Measurements from ENCODE around the gene GREM1. TPM values are rescaled to one million over a fixed set of nuclear protein-coding genes. Genes with fewer than 3 reads are reported as not detected.

GREM1 gene
- total and polyA plus RNA-seq, 2 experiments from 2014 or later: 0.09 TPM; not detected in 1

DNA sequence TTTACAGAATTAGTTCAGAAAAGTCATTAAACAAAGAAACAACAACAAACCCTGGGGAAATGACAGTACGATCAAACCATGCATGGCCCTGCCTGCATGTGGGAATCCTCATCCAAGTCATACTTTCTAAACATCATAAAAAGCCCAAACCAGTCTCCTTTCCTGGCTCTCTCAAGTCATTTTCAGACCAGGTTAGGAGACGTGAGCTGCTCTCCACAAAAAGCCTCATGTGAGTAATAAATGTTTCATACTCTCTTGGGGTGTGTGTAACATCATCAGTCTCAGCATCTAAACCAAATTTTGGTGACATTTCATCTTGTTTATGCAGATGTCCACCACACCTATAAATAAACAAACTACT lies 18.9 kb downstream of the GREM1 start:
- H3K4me1 ChIP-seq (ENCODE audit: low read depth): no peaks in the 10 kb centered on the region

DNA sequence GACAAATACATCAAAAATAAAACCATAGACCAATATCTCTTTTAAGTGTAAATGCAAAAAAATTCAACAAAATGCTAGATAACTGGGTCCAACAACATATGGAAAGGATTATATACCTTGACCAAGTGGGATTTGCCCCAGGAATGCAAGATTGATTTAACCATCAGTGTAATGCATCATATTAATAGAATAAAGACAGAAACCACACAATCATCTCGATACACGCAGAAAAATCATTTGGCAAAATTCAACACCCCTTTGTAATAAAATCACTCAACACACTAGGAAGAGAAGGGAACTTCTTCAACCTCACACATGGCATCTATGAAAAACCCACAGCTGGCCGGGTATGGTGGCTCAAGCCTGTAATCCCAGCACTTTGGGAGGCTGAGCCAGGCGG lies 19.5 kb downstream of the GREM1 start:
- H3K4me3 ChIP-seq: no peak overlapping the region
- no peaks in the 10 kb centered on the region for H3K4me1 ChIP-seq (ENCODE audit: low read depth)
- H3K27ac ChIP-seq: no peak overlapping the region
- no peaks in the 10 kb centered on the region for H3K36me3 ChIP-seq
- no peaks in the 10 kb centered on the region for H3K9me3 ChIP-seq (ENCODE audit: low read depth)
- no peak for DNase-seq (ENCODE audit: low read depth in 1 of 2, low spot score in 1 of 2)
- H3K27me3 ChIP-seq: no peaks in the 10 kb centered on the region
- TF ChIP-seq, protein P1, sequence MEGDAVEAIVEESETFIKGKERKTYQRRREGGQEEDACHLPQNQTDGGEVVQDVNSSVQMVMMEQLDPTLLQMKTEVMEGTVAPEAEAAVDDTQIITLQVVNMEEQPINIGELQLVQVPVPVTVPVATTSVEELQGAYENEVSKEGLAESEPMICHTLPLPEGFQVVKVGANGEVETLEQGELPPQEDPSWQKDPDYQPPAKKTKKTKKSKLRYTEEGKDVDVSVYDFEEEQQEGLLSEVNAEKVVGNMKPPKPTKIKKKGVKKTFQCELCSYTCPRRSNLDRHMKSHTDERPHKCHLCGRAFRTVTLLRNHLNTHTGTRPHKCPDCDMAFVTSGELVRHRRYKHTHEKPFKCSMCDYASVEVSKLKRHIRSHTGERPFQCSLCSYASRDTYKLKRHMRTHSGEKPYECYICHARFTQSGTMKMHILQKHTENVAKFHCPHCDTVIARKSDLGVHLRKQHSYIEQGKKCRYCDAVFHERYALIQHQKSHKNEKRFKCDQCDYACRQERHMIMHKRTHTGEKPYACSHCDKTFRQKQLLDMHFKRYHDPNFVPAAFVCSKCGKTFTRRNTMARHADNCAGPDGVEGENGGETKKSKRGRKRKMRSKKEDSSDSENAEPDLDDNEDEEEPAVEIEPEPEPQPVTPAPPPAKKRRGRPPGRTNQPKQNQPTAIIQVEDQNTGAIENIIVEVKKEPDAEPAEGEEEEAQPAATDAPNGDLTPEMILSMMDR (IDR thresholded peaks at IDR 0.05; ENCODE audit: low read depth, low read length): no peak

More for the DNA sequence above, 18.9 kb downstream of the GREM1 start:
- Histone ChIP-seq H3K36me3 (no peaks in the 10 kb centered on the region), H3K9me3 (ENCODE audit: low read depth) (no peaks in the 10 kb centered on the region), H3K4me3 (no peak overlapping the region), H3K27ac (no peak overlapping the region), H3K27me3 (no peaks in the 10 kb centered on the region)
- DNase-seq (ENCODE audit: low read depth in 1 of 2, low spot score in 1 of 2): no peak
- TF ChIP-seq, protein P1 (IDR thresholded peaks at IDR 0.05; ENCODE audit: low read depth, low read length): no peak

DNA sequence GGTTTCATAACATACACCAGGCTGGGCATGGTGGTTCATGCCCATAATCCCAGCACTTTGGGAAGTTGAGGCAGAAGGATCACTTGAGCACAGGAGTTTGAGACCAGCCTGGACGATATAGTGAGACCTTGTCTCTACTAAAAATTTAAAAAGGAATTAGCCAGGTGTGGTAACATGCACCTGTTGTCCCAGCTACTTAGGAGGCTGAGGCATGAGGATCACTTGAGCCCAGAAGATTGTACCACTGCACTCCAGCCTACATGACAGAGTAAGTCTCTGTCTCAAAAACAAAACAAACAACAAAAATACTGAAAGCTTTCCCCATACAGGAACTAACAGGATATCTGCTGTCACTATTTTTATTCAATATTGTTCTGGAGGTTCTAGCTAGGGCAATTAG lies 20.9 kb downstream of the GREM1 start:
- Histone ChIP-seq H3K36me3 (no peaks in the 10 kb centered on the region), H3K27me3 (no peaks in the 10 kb centered on the region), H3K27ac (no peak overlapping the region), H3K9me3 (ENCODE audit: low read depth) (no peaks in the 10 kb centered on the region), H3K4me3 (no peak overlapping the region), H3K4me1 (ENCODE audit: low read depth) (no peaks in the 10 kb centered on the region)
- DNase-seq (ENCODE audit: low read depth in 1 of 2, low spot score in 1 of 2): no peak
- TF ChIP-seq, protein P1 (IDR thresholded peaks at IDR 0.05; ENCODE audit: low read depth, low read length): no peak

DNA sequence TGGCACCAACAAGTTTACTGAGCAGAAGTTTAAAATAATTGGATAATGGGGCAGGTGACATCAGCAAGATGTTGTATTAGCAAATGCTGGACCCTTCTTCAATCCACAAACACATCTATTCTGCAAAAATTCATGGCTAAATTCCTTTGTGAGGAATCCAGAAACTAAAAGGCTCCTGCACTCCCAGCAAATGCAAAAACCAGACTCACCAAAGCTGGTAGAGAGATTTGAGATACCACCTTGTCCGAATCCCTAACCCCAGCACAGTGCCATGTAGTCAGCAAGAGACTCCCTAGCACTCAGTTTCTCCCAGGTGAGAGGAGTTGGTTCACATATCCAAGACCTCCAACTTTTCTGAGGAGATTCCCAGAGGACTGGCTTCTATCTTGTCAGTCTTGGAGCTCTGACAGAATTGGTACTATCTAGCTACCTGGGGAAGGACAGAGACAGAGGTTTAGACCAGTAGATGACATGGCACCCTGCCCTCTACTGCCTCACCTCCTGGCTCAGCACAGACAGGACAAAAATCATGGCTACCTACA lies 21.8 kb downstream of the GREM1 start:
- H3K27ac ChIP-seq: no peak overlapping the region
- H3K9me3 ChIP-seq (ENCODE audit: low read depth): no peaks in the 10 kb centered on the region
- DNase-seq (ENCODE audit: low read depth in 1 of 2, low spot score in 1 of 2): no peak
- H3K27me3 ChIP-seq: no peaks in the 10 kb centered on the region
- H3K4me1 ChIP-seq (ENCODE audit: low read depth): no peaks in the 10 kb centered on the region
- H3K36me3 ChIP-seq: no peaks in the 10 kb centered on the region
- H3K4me3 ChIP-seq: no peak overlapping the region
- TF ChIP-seq, protein P1 (IDR thresholded peaks at IDR 0.05; ENCODE audit: low read depth, low read length): no peak

DNA sequence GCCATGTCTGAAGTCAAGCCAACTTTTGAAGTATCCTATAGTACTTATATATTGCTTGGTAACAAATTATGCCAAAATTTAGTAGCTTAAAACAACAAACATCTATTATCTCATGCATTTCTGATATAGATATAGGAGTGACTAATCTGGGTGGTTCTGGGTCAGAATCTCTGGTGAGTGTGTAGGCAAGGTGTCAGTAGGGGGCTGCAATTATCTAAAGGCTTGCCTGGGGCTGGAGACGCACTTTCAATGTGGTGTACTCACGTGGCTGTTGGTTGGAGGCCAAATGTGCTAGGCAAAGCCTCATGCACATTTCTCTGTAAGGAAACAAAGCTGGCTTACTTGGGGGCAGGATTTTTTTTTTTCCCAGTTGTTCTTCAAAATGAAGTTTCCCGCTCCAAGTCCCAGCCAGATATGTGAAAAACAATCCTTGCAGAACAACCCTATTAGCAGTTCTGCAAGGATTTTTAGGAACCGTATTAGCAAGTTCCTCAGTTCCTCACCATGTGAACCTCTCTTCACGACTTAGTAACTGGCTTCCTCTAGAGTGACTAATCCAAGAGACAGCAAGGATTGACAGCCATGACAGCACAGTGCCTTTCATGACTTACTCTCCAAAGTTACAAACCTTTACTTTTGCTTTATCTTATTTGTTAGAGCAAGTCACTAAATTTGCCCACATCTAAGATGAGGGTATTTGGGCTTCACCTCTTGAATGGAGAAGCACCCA lies 25.8 kb downstream of the GREM1 start:
- Histone ChIP-seq H3K27ac (no peak overlapping the region), H3K27me3 (no peaks in the 10 kb centered on the region), H3K4me1 (ENCODE audit: low read depth) (no peaks in the 10 kb centered on the region), H3K9me3 (ENCODE audit: low read depth) (no peaks in the 10 kb centered on the region), H3K36me3 (no peaks in the 10 kb centered on the region), H3K4me3 (no peak overlapping the region)
- DNase-seq (ENCODE audit: low read depth in 1 of 2, low spot score in 1 of 2): peak in 1 of 2 donors; percentile 65
- TF ChIP-seq, protein P1 (IDR thresholded peaks at IDR 0.05; ENCODE audit: low read depth, low read length): no peak
